ENCODE measurements around the gene RAI2. TPM values are rescaled to one million over a fixed set of nuclear protein-coding genes. Genes with fewer than 3 reads are reported as not detected.
"Not testable (repeated sequence)": the region's sequence is repeated elsewhere in the genome, so short reads cannot be mapped to it uniquely, and the experiment has no call there.

Gene RAI2
- total RNA-seq, 1 donor from 2014 or later, result 3.4 TPM

DNA sequence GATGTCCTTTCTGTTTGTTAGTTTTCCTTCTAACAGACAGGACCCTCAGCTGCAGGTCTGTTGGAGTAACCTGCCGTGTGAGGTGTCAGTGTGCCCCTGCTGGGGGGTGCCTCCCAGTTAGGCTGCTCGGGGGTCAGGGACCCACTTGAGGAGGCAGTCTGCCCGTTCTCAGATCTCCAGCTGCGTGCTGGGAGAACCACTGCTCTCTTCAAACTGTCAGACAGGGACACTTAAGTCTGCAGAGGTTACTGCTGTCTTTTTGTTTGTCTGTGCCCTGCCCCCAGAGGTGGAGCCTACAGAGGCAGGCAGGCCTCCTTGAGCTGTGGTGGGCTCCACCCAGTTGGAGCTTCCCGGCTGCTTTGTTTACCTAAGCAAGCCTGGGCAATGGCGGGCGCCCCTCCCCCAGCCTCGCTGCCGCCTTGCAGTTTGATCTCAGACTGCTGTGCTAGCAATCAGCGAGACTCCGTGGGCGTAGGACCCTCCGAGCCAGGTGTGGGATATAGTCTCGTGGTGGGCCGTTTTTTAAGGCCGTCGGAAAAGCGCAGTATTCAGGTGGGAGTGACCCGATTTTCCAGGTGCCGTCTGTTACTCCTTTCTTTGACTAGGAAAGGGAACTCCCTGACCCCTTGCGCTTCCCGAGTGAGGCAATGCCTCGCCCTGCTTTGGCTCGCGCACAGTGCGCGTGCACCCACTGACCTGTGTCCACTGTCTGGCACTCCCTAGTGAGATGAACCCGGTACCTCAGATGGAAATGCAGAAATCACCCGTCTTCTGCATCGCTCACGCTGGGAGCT, 74.3 kb downstream of the RAI2 start:
- DNase-seq (ENCODE audit: low read depth in 2 of 2), result not testable (repeated sequence)

DNA sequence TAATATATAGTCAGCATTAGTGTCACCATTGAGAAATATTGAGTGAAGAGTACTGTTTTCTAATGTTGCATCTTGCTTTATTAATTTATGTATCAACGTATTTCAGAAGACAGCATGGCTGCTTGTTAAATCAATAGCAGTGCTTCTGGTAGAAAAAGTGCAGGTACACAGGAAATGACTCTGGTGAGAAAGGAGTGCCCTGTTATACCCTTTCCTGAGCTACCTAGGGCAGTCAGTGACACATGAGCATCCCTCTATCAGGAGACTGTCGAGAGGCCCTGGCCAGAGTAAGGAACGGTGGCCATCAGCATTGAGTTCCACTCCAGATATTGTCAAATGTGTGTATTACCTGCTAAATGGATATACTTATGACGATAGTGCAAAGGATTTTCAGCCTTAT, 81.7 kb downstream of the RAI2 start:
- DNase-seq (ENCODE audit: low read depth in 2 of 2), result no peak

GRCh38 chrX:17778997-17779396, 82.1 kb downstream of the RAI2 start:
- DNase-seq (ENCODE audit: low read depth in 2 of 2), result no peak

- no peak for DNase-seq (ENCODE audit: low read depth in 2 of 2)
These were observed 87.0 kb downstream of the RAI2 start for GRCh38 chrX:17774053-17774452.

DNA sequence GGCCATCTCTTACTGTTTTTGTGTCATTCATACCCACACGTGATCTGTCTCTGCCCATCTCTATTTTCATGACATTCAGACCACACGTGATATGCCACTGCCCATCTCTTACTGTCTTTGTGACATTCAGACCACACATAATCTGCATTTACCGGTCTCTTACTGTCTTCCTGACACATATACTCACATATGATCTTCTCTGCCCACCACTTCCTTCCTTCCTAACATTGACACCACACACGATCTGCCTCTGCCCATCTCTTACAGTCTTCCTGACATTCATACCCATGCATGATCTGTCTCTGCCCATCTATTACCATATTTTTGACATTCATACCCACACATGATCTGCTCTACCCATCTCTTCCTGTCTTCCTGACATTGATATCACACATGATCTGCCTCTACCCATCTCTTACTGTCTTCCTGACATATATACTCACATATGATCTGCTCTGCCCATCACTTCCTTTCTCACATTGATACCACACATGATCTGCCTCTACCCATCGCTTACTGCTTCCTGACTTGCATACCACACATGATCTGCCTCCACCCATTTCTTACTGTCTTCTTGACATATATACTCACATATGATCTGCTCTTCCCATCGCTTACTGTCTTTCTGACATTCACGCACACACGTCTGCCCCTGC, 87.7 kb downstream of the RAI2 start:
- no peak for DNase-seq (ENCODE audit: low read depth in 2 of 2)

DNA sequence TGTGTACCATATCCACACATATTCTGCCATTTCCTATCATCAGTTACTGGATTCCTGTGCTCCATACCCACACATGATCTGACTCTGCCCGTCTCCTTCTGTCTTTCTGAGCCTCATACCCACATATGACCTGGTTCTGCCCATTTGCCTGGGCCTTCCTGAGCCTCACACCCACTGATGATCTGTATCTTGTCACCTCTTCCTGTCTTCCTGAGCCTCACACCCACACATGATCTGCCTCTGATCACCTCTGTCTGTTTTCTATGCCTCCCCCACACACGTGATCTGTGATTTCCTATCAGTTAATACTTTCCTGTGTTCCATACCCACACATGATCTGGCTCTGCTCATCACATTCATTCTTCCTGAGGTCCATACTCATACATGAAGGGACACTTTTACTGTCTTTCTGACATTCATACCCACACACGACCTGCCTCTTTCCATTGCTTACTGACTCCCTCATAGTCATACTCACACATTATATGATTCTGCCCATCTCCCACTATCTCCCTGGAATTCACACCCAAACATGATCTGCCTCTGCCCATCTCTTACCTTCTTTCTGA, 91.3 kb downstream of the RAI2 start:
- DNase-seq (ENCODE audit: low read depth in 2 of 2), result no peak

GRCh38 chrX:17768997-17769396, 92.1 kb downstream of the RAI2 start:
- DNase-seq (ENCODE audit: low read depth in 2 of 2), result no peak

- DNase-seq (ENCODE audit: low read depth in 2 of 2), result no peak
These were observed 93.4 kb downstream of the RAI2 start for GRCh38 chrX:17767734-17768133.

DNA sequence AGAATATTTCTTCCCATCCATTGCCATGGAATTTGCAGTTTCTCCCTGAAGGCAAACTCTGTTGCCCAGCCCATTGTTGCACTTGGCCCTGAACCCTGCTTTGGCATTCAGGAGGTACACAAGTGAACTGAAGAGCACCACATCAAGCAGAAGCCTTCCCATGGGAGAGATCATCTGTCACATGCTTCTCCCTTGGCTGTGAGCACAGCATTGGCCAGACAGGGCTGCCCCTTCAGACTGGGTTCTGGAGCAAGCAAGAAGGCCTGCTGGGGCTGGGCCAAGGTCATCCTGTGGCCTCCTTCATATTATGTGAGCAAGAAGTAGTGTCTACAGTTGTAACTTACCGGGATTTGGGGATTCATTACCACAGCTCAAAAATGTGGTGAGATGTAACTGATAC, 101.1 kb downstream of the RAI2 start:
- DNase-seq (ENCODE audit: low read depth in 2 of 2), result no peak

- DNase-seq (ENCODE audit: low read depth in 2 of 2), result no peak
These were observed 102.7 kb downstream of the RAI2 start for GRCh38 chrX:17758382-17758781.

- DNase-seq (ENCODE audit: low read depth in 2 of 2), result no peak
These were observed 110.7 kb downstream of the RAI2 start for GRCh38 chrX:17750436-17750835.

Other genes starting within 250 kb of the RAI2 start
- 4.1 and 5.2 TPM in 2 replicates for gene SCML1, start 123.8 kb downstream of the RAI2 start, total RNA-seq

All from lung microvascular endothelial cell (primary cell).